HCT116 (cell line): ENCODE data around the gene HOXC4. TPM values are rescaled to one million over a fixed set of nuclear protein-coding genes. Genes with fewer than 3 reads are reported as not detected.

Experiments used
- ATAC-seq: fragments of 200-7000 bp; cut with Tn5 transposase; 2 replicates; pipeline ENCODE4 v1.9.1; 2020; ENCODE audit warnings: mild to moderate bottlenecking, moderate library complexity
- BruUV-seq: library from RNA; stranded (reverse); fragments of 400-500 nt; replicated peaks from 2 replicates; lab custom pipeline; 2021; lab: Mats Ljungman, UMichigan
- CTCF ChIA-PET: fragments of 300-600 bp; sonication (Branson Sonifier 250); formaldehyde crosslinking; loops from one replicate; lab custom pipeline; 2021; ENCODE audit warnings: antibody characterized with exemption; lab: Charles Lee
- POLR2A ChIA-PET: fragments of 300-600, 350-600 bp; sonication (Branson Sonifier 250); formaldehyde crosslinking; loops from one replicate; lab custom pipeline; 2021; ENCODE audit warnings: antibody characterized with exemption; lab: Charles Lee
- RAD21 ChIA-PET, 2 experiments: fragments of 300-600 bp; sonication (Branson Sonifier 250); formaldehyde crosslinking; loops; one replicate each; lab custom pipeline; 2023; ENCODE audit warnings: low total read pairs in 2 of 2; ENCODE audit not compliant: uncharacterized antibody in 2 of 2, unreplicated experiment in 2 of 2, low non-redundant PET in 1 of 2; lab: Charles Lee
- DNase-seq: peaks from one replicate; pipeline ENCODE4 v3.0.0-alpha.2; 2010; ENCODE audit warnings: low read depth, low spot score
- H2AFZ ChIP-seq: fragments of 200-600 bp; shearing (Covaris generic), sonication (generic); 2 replicates; pipeline ENCODE4 v1.6.1; 2017; ENCODE audit warnings: low read depth, mixed run types, mixed read lengths, antibody characterized with exemption, low read length; ENCODE audit not compliant: poor library complexity, severe bottlenecking
- H3K27ac ChIP-seq: 2 replicates; pipeline ENCODE4 v1.5.1; 2012; ENCODE audit warnings: low read depth, low read length
- H3K27me3 ChIP-seq: fragments of 200-600 bp; sonication (generic); 2 replicates; pipeline ENCODE4 v1.6.1; 2016; ENCODE audit warnings: mixed run types, low read length, mixed read lengths; ENCODE audit not compliant: insufficient read depth
- H3K36me3 ChIP-seq, 2 experiments: fragments of 200-500 bp in 1 of 2; fragments of 200-600 bp in 1 of 2; sonication (Bioruptor generic) in 1 of 2; sonication (generic) in 1 of 2; 2 replicates each; pipeline versions ENCODE4 v1.5.1 to v1.6.1; 2014 to 2016; ENCODE audit warnings: low read length in 2 of 2, inconsistent platforms in 1 of 2, mixed read lengths in 1 of 2, mixed run types in 1 of 2; ENCODE audit not compliant: insufficient read depth in 2 of 2, control insufficient read depth in 1 of 2
- H3K4me1 ChIP-seq, 2 experiments: fragments of 200-600 bp in 1 of 2; sonication (generic) in 1 of 2; 2 replicates each; pipeline versions ENCODE4 v1.5.1 to v1.6.1; 2012 to 2017; ENCODE audit warnings: low read length in 2 of 2, inconsistent platforms in 1 of 2, mild to moderate bottlenecking in 1 of 2, mixed read lengths in 1 of 2, mixed run types in 1 of 2, moderate library complexity in 1 of 2; ENCODE audit not compliant: insufficient read depth in 2 of 2, control insufficient read depth in 1 of 2
- H3K4me2 ChIP-seq: fragments of 200-600 bp; sonication (generic); 2 replicates; pipeline ENCODE4 v1.6.1; 2017; ENCODE audit warnings: mixed run types, low read length, mixed read lengths
- H3K4me3 ChIP-seq, 2 experiments: fragments of 200-600 bp in 1 of 2; sonication (generic) in 1 of 2; replicated peaks in 1 of 2; 2 replicates each; pipeline ENCODE4 v1.5.1; 2011 to 2016; ENCODE audit warnings: low read length in 2 of 2, control low read depth in 1 of 2, low read depth in 1 of 2, mild to moderate bottlenecking in 1 of 2, mixed read lengths in 1 of 2, mixed run types in 1 of 2
- H3K79me2 ChIP-seq: fragments of 200-600 bp; sonication (generic); 2 replicates; pipeline ENCODE4 v1.6.1; 2017; ENCODE audit warnings: mild to moderate bottlenecking, mixed run types, low read length, moderate library complexity, mixed read lengths; ENCODE audit not compliant: insufficient read depth
- H3K9ac ChIP-seq: fragments of 200-600 bp; sonication (generic); 2 replicates; pipeline ENCODE4 v1.6.1; 2016; ENCODE audit warnings: low read length, mixed read lengths
- H3K9me2 ChIP-seq: fragments of 200-600 bp; sonication (generic), shearing (Covaris generic); 2 replicates; pipeline ENCODE4 v1.6.1; 2017; ENCODE audit warnings: mixed run types, mild to moderate bottlenecking, moderate library complexity; ENCODE audit not compliant: insufficient read depth
- H3K9me3 ChIP-seq, 2 experiments: fragments of 200-500 bp in 1 of 2; fragments of 200-600 bp in 1 of 2; sonication (Bioruptor generic) in 1 of 2; sonication (generic) in 1 of 2; 2 replicates each; pipeline ENCODE4 v1.6.1; 2014 to 2017; ENCODE audit warnings: low read length in 2 of 2, mixed read lengths in 2 of 2, inconsistent platforms in 1 of 2, low read depth in 1 of 2, mild to moderate bottlenecking in 1 of 2, mixed run types in 1 of 2, moderate library complexity in 1 of 2; ENCODE audit not compliant: control insufficient read depth in 1 of 2, insufficient read depth in 1 of 2
- H4K20me1 ChIP-seq: fragments of 200-600 bp; sonication (generic), shearing (Covaris generic); 2 replicates; pipeline ENCODE4 v1.6.1; 2017; ENCODE audit warnings: mixed run types, mild to moderate bottlenecking, moderate library complexity; ENCODE audit not compliant: insufficient read depth
- CEBPB ChIP-seq: IDR thresholded peaks from 2 replicates; pipeline ENCODE4 v1.6.1; 2012; ENCODE audit warnings: low read depth
- CTCF ChIP-seq, 3 experiments: fragments of 200-600 bp in 1 of 3; sonication (generic) in 1 of 3; IDR thresholded peaks in 2 of 3; conservative IDR thresholded peaks in 1 of 3; 2 replicates each; pipeline ENCODE4 v1.5.1; 2012 to 2017; ENCODE audit warnings: low read depth in 2 of 3, low read length in 2 of 3, antibody characterized with exemption in 1 of 3, borderline replicate concordance in 1 of 3, control low read depth in 1 of 3, mild to moderate bottlenecking in 1 of 3, mixed read lengths in 1 of 3, mixed run types in 1 of 3, moderate library complexity in 1 of 3; ENCODE audit not compliant: insufficient read depth in 1 of 3
- EGR1 ChIP-seq: IDR thresholded peaks from 2 replicates; pipeline ENCODE4 v1.6.1; 2012; ENCODE audit warnings: low read depth
- ELF1 ChIP-seq: IDR thresholded peaks from 2 replicates; pipeline ENCODE4 v1.6.1; 2012; ENCODE audit warnings: low read depth, borderline replicate concordance
- EZH2 ChIP-seq: fragments of 200-600 bp; sonication (generic); IDR thresholded peaks from 2 replicates; pipeline ENCODE4 v1.6.1; 2017; ENCODE audit warnings: antibody characterized with exemption, mixed run types
- EZH2phosphoT487 ChIP-seq: fragments of 200-600 bp; IDR thresholded peaks from 2 replicates; pipeline ENCODE4 v1.6.1; 2018; ENCODE audit warnings: antibody characterized with exemption, borderline replicate concordance
- FOSL1 ChIP-seq: IDR thresholded peaks from 2 replicates; pipeline ENCODE4 v1.6.1; 2012; ENCODE audit warnings: low read depth
- POLR2A ChIP-seq: IDR thresholded peaks from 2 replicates; pipeline ENCODE4 v1.7.0; 2011; ENCODE audit warnings: borderline replicate concordance; ENCODE audit not compliant: insufficient read depth, insufficient read length; ENCODE audit errors: extremely low read depth
- POLR2AphosphoS5 ChIP-seq: IDR thresholded peaks from 2 replicates; pipeline ENCODE4 v1.6.1; 2011; ENCODE audit warnings: mild to moderate bottlenecking, low read depth, low read length, moderate library complexity
- REST ChIP-seq: IDR thresholded peaks from 2 replicates; pipeline ENCODE4 v1.6.1; 2012; ENCODE audit warnings: low read depth
- SIN3A ChIP-seq: IDR thresholded peaks from 2 replicates; pipeline ENCODE4 v1.6.1; 2012; ENCODE audit warnings: low read depth
- SP1 ChIP-seq: IDR thresholded peaks from 2 replicates; pipeline ENCODE4 v1.6.1; 2012; ENCODE audit warnings: low read depth
- SRF ChIP-seq: IDR thresholded peaks from 2 replicates; pipeline ENCODE4 v1.6.1; 2012; ENCODE audit warnings: low read depth
- TCF7L2 ChIP-seq: IDR thresholded peaks from 2 replicates; pipeline ENCODE4 v1.7.0; 2011; ENCODE audit warnings: borderline replicate concordance, inconsistent platforms; ENCODE audit not compliant: insufficient read depth, insufficient read length; ENCODE audit errors: extremely low read depth
- ZBTB33 ChIP-seq: IDR thresholded peaks from 2 replicates; pipeline ENCODE4 v1.6.1; 2011; ENCODE audit warnings: mild to moderate bottlenecking, low read length, moderate library complexity; ENCODE audit not compliant: insufficient replicate concordance; ENCODE audit errors: extremely low read depth
- ZNF274 ChIP-seq: fragments of 200-500 bp; sonication (Bioruptor generic); IDR thresholded peaks from 2 replicates; pipeline ENCODE4 v1.6.1; 2014; ENCODE audit warnings: mild to moderate bottlenecking, low read depth, low read length, inconsistent platforms
- intact Hi-C: fragments of 100-400 bp; cut with micrococcal nuclease; formaldehyde crosslinking; loops from 2 replicates; pipeline ENCODE4 v1.10.0; 2022
- total RNA-seq: library from RNA; stranded (reverse); gene quantifications from one replicate; pipeline ENCODE4 v1.2.1, GENCODE V29; 2021; ENCODE audit not compliant: unreplicated experiment

The HOXC4 gene
- total RNA-seq, 1 experiment from 2014 or later = 1.5 TPM

GRCh38 chr12:54035568-54036264 lies 17.9 kb upstream of the HOXC4 start (continued):
- TF ChIP-seq TCF7L2 (no peak), CTCF (IDR thresholded peaks at IDR 0.05 in 2 of 3, conservative IDR thresholded peaks at IDR 0.05 in 1 of 3; ENCODE audit: borderline replicate concordance in 1 of 3, insufficient read depth in 1 of 3, low read depth in 2 of 3, low read length in 2 of 3) (no peak), CEBPB (no peak)

GRCh38 chr12:54036620-54037359 lies 16.8 kb upstream of the HOXC4 start:
- H3K27me3 ChIP-seq = no peaks in the 10 kb centered on the region
- H3K4me3 ChIP-seq = no peak overlapping the region
- no TSS peak for BruUV-seq
- no peak overlapping the region for H2AFZ ChIP-seq
- H3K9me3 ChIP-seq = no peaks in the 10 kb centered on the region
- H3K4me1 ChIP-seq = peaks cover 7 to 32% of the 10 kb centered on the region in 2 experiments
- CTCF ChIA-PET = interaction anchor here (0.7 to 2.4 kb wide), 2 partner anchors 19 to 152 kb away, joined by 3 to 5 read pairs; partner anchors contain the start of gene SMUG1
- H3K36me3 ChIP-seq = no peaks in the 10 kb centered on the region
- no peak overlapping the region for H3K4me2 ChIP-seq
- H3K27ac ChIP-seq = no peak overlapping the region
- RAD21 ChIA-PET = no interaction called here
- H3K9me2 ChIP-seq = no peaks in the 10 kb centered on the region
- DNase-seq (no peak), ATAC-seq (peak; percentile 42)
- no peaks in the 10 kb centered on the region for H3K79me2 ChIP-seq
- no peaks in the 10 kb centered on the region for H4K20me1 ChIP-seq
- no peak overlapping the region for H3K9ac ChIP-seq
- POLR2A ChIA-PET = no interaction called here
- intact Hi-C loops = no loop called here
- TF ChIP-seq CEBPB (no peak), ELF1 (no peak), EZH2 (no peak), ZBTB33 (no peak), SIN3A (no peak), SP1 (no peak), EGR1 (no peak), FOSL1 (no peak), SRF (no peak), EZH2phosphoT487 (no peak), POLR2A (no peak), ZNF274 (no peak), REST (no peak), POLR2AphosphoS5 (no peak)
